ENCODE data around the gene TMC4. TPM values are rescaled to one million over a fixed set of nuclear protein-coding genes. Genes with fewer than 3 reads are reported as not detected.

The TMC4 gene
- total and polyA plus RNA-seq, 2 experiments from 2014 or later = 40.3 to 94.4 TPM

- Histone ChIP-seq H3K9me3 (ENCODE audit: low read depth) (no peaks in the 10 kb centered on the region), H3K4me2 (no peak overlapping the region), H3K9me2 (replicated peaks; ENCODE audit: insufficient read depth) (no peaks in the 10 kb centered on the region), H3K36me3 (replicated peaks; ENCODE audit: insufficient read depth, low read depth) (no peaks in the 10 kb centered on the region), H2AFZ (no peak overlapping the region), H3K79me2 (no peaks in the 10 kb centered on the region), H3K27me3 (no peaks in the 10 kb centered on the region), H3K4me1 (ENCODE audit: insufficient read depth) (no peaks in the 10 kb centered on the region), H4K20me1 (ENCODE audit: insufficient read depth, poor library complexity, severe bottlenecking) (no peaks in the 10 kb centered on the region), H3K27ac (no peak overlapping the region), H3K4me3 (no peak overlapping the region)
- TF ChIP-seq EZH2phosphoT487 (IDR thresholded peaks at IDR 0.05; ENCODE audit: low read depth, severe bottlenecking, unreplicated experiment) (no peak), CTCF (IDR thresholded peaks at IDR 0.05; ENCODE audit: poor library complexity) (no peak), EZH2 (IDR thresholded peaks at IDR 0.05; ENCODE audit: borderline replicate concordance) (no peak)
- WGBS (ENCODE audit: low lambda C conversion rate, missing lambda C conversion rate) = 92% methylated on average over 23 of the region's 23 CpGs
- no peak for DNase-seq (ENCODE audit: low spot score)
These were observed 21.5 kb downstream of the TMC4 start for GRCh38 chr19:54151362-54152035.

- WGBS (ENCODE audit: low lambda C conversion rate, missing lambda C conversion rate) = 93% methylated on average over 11 of the region's 12 CpGs
- Histone ChIP-seq H3K4me1 (ENCODE audit: insufficient read depth) (no peaks in the 10 kb centered on the region), H2AFZ (no peak overlapping the region), H3K9me2 (replicated peaks; ENCODE audit: insufficient read depth) (no peaks in the 10 kb centered on the region), H4K20me1 (ENCODE audit: insufficient read depth, poor library complexity, severe bottlenecking) (no peaks in the 10 kb centered on the region), H3K4me2 (no peak overlapping the region), H3K27ac (no peak overlapping the region), H3K36me3 (replicated peaks; ENCODE audit: insufficient read depth, low read depth) (no peaks in the 10 kb centered on the region), H3K79me2 (no peaks in the 10 kb centered on the region), H3K9me3 (ENCODE audit: low read depth) (no peaks in the 10 kb centered on the region), H3K4me3 (no peak overlapping the region), H3K27me3 (no peaks in the 10 kb centered on the region)
- DNase-seq (ENCODE audit: low spot score) = no peak
- TF ChIP-seq EZH2 (IDR thresholded peaks at IDR 0.05; ENCODE audit: borderline replicate concordance) = no peak
- TF ChIP-seq EZH2phosphoT487 (IDR thresholded peaks at IDR 0.05; ENCODE audit: low read depth, severe bottlenecking, unreplicated experiment) = no peak
- no peak for TF ChIP-seq CTCF (IDR thresholded peaks at IDR 0.05; ENCODE audit: poor library complexity)
These were observed 23.7 kb downstream of the TMC4 start for GRCh38 chr19:54149021-54149812.

GRCh38 chr19:54148158-54148557 is 24.8 kb downstream of the TMC4 start:
- Histone ChIP-seq H3K9me2 (replicated peaks; ENCODE audit: insufficient read depth) (no peaks in the 10 kb centered on the region), H3K36me3 (replicated peaks; ENCODE audit: insufficient read depth, low read depth) (peaks cover 7% of the 10 kb centered on the region), H3K79me2 (no peaks in the 10 kb centered on the region), H3K4me1 (ENCODE audit: insufficient read depth) (no peaks in the 10 kb centered on the region), H2AFZ (no peak overlapping the region), H3K4me2 (no peak overlapping the region), H3K9me3 (ENCODE audit: low read depth) (no peaks in the 10 kb centered on the region), H3K27ac (no peak overlapping the region), H3K4me3 (no peak overlapping the region), H3K27me3 (no peaks in the 10 kb centered on the region), H4K20me1 (ENCODE audit: insufficient read depth, poor library complexity, severe bottlenecking) (peaks cover 6% of the 10 kb centered on the region)
- no peak for DNase-seq (ENCODE audit: low spot score)
- WGBS (ENCODE audit: low lambda C conversion rate, missing lambda C conversion rate) = 97% methylated on average over 7 of the region's 19 CpGs
- no peak for TF ChIP-seq EZH2 (IDR thresholded peaks at IDR 0.05; ENCODE audit: borderline replicate concordance)
- TF ChIP-seq CTCF (IDR thresholded peaks at IDR 0.05; ENCODE audit: poor library complexity) = no peak
- no peak for TF ChIP-seq EZH2phosphoT487 (IDR thresholded peaks at IDR 0.05; ENCODE audit: low read depth, severe bottlenecking, unreplicated experiment)

All from hepatocyte (in vitro differentiated cells).